GM21786 (cell line): ENCODE data around the gene ITPRIPL1.
"Not testable (repeated sequence)": the region's sequence is repeated elsewhere in the genome, so short reads cannot be mapped to it uniquely, and the experiment has no call there.

Experiments
- ATAC-seq: cut with Tn5 transposase; IDR thresholded peaks from one replicate; pipeline ENCODE4 v1.9.1; 2021; ENCODE audit not compliant: unreplicated experiment

ITPRIPL1 gene, protein sequence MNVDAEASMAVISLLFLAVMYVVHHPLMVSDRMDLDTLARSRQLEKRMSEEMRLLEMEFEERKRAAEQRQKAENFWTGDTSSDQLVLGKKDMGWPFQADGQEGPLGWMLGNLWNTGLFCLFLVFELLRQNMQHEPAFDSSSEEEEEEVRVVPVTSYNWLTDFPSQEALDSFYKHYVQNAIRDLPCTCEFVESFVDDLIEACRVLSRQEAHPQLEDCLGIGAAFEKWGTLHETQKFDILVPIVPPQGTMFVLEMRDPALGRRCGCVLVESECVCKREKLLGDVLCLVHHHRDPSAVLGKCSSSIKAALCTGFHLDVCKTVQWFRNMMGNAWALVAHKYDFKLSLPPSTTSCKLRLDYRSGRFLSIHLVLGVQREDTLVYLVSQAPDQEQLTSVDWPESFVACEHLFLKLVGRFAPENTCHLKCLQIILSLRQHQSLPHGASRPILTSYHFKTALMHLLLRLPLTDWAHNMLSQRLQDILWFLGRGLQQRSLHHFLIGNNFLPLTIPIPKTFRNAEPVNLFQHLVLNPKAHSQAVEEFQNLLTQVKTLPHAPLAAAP

DNA sequence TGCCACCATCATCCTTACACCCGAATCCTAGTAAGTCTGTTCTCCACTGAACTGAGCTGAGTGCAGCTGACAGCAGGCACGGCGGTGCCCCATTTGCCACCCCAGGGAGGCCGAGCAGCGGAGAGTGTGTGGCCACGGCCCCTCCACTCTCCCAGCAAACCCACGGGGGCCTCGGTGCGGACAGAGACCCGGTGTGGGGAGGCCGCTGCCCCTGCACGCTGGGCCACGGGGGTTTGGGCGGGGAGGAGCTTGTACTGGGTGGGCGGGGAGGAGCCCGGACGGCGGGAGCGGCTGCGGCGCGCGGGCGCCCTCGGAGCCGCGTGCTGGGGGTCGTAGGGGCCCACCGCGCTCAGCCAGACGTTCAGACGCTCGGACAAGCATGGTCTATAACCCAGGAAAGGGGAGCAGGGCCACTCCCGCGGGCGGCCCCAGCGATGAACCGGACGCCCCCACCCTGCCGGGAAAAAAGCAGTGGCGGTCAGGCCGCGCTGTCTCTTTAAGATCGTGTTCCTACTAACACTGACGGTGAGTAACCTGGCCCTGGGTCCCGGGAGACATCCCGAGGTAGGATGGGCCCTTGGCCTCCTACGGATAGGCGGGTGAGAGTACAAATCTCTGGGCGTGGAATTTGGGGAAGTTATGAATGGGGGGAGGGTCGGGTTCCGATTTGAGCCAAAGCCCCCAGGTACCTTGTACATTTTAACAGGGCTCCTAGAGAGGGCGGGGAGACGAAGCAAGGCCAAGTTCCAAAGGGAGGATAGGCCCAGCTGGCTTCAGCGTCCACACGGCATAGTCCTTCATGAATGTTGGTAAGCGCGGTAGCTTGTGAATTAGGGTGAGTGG, at the start of gene ITPRIPL1:
Gene ITPRIPL1 (plus strand): TSS at position 277 of the 843 bp plus-strand sequence. CDS start 523 bp downstream, at position 800.
- ATAC-seq = no peak

DNA sequence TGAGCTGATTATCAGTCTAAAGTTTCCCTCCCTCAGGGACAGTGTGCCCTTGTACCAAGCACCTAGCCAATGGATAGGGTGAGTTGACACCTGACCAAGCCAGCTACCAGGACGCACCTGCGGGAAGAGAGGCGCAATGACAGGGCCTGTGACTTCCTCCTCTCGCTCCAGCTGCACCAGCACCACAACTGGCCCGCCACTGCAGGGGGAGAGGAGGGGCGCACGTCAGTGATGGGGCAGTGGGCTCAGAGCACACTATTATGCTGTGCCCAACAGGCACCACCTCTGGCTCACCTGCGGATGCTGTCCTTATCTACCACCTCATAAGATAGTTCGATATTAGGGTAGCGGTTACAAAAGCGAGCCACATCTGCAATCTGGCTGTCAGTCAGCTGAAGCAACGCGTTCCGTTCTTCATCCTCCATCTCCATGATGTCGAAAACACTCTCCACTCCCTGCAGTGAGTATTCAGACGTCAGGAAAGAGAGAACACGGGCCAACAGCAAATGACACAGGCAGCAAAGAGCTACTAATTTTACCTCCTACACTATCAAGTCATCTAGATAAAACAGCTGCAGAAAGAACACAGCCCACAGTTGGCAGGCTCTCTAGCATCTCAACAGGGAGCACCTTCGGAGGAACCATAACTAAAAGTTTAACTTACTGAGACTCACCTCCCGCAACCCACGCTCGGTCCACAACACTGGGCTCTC, 48.2 kb upstream of the ITPRIPL1 start:
- ATAC-seq = no peak

DNA sequence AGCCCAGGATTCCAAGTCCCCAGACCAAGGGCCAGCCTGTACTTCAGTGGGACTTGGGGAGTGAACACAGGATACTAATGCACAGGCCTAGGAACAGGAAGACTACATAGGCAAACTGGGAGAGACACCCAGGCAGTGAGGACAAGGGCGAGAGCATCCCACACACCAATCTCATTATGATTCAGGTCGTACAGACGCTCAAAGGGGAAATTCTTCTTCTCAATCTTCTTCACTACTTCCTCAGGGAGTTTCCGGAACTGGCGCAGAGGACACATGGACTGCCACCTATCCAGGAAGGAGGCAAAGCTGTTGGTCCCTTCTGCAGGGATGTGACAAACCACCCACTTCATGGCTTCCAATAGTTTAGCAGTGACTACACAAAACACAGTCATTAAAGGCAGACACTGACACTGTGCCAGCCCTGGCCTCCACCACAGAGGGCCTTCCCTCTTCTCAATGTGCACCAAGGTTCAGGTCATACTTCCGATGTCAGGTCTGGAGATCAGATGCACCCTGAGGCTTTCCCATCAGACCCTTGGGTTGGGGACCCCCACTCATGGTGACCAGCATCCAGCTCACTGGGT, 37.8 kb upstream of the ITPRIPL1 start:
- ATAC-seq = no peak

DNA sequence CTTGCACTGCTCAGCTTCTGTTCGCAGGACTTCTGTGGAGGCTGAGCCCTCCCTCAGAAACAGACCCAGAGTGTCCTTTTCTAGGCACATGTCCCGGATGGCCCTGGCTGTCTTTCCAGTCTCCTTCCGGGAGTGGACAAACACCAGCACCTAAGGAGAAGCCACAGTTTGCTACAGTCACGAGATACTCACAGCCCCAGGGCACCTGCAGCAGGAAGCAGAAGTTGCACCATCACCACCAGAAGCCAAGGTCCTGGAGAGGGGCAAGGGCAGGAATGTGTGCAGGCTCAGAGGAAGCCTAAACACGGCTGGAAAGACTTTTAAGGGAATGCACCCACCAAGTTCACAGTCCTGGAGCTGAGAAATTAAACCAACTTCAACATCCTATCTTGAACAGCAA, 33.4 kb upstream of the ITPRIPL1 start:
- ATAC-seq = no peak

DNA sequence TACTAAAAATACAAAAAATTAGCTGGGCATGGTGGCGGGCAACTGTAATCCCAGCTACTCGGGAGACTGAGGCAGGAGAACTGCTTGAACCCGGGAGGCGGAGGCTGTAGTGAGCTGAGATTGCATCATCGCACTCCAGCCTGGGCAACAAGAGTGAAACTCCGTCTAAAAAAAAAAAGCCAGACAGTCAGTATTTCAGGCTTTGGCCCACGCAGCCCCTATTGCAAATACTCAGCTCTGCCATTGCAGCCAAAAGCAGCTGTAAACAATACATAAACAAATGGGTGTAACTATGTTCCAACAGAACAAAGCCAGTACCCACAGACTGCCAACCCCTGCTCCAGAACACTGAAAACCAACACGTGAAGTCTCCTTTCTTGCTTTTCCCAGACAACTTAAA, 30.8 kb upstream of the ITPRIPL1 start:
- ATAC-seq = not testable (repeated sequence)

DNA sequence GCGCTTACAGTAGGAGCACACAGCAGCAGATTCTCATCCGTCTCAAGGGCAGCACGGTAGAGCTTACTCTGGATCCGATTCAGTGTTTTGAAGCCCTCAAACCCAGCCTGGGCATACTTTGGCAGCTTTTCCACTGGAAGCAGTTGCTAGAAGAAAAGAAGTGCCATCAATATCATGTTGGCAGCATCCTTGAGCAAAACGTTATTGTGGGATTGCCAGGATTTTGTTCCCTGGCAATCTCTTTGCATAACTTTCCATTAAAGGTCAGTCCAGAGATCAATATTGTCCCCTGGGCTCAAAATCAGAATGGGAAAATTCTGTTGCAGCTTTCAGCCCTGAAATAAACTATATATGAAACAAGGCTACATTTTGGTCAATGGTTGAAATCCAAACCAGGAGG, 28.2 kb upstream of the ITPRIPL1 start:
- no peak for ATAC-seq

DNA sequence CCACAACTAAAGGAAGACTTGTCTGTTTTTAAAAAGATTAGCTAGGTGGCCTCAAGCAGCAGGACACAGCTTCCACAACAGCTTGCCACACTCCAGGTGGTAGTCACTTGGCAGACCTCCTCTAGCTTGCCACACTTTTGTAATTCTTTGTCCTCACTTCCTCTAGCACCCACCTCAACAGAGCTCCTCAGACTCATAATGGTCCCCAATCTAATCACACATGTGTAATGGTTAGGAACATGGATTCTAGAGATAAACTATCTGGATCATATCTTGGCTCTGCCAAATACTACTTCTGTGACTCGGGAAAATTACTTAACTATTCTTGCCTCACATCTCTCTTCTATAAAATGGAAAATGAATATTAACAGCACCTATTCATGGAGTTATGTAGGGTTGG, 23.3 kb upstream of the ITPRIPL1 start:
- ATAC-seq = no peak

DNA sequence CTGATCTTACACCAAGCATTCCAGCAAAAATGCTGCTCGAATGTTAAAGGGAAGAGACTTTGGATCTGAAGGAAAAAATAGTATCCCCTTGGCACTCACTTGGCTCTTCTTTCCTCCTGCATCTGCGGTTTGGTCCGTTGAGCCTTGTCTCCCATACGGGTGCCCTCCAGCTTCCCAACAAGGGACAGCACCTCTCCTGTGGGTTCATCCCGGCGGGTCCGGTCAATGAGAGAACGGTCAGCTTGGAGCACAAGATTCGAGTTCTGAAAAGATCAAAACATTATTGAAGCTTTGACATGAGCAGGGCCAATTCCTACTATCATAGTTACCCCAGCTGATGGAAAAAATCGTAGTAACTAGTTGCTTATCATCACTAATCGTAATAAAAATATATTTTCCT, 20.5 kb upstream of the ITPRIPL1 start:
- no peak for ATAC-seq

DNA sequence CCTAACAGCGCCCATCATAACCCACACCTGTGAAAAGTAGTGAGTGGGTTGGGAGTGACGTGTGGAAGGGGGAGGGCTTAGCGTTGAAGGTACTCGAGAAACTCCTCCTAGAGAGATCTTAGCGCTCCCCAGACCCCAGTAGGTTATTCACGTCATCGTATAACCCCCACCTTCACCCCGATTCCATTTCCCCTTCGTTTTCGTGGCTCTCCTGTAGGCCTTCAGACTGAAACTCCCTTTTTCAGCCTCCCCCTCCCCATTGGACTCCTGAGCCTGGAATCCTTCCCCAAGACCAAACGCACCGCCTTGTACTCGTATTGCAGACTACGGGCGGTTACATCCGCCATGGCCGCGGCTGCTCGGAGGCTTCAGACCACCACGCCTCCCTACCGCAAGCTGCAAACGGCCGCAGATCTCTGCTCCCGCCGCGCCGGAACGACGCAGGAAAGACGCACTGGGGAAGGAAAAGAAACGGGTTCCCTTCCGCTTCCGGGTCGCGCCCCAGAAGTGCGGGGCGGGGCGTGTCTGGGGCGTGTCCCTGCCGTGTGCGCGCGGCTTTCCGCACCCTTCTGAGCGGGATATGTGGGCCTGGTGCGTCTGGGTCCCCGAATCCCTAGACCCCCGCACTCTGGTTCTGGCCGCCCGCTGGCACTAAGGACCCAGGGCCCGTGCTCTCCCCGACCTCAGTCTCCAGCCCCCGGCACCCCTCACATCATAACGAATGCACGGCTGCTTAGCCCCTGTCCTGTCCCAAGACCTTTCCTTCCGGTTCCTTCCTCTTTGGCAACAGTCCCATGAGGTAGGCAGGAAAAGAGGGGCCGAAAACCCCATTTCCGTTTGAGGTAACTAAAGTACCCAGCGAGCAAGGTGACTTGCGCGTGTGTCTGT, 19.8 kb upstream of the ITPRIPL1 start, which contains the start of gene SNRNP200:
Gene SNRNP200 (minus strand): TSS at position 456 of the 888 bp plus-strand sequence. CDS start 109 bp downstream, at position 347.
- ATAC-seq = peak; percentile 93

DNA sequence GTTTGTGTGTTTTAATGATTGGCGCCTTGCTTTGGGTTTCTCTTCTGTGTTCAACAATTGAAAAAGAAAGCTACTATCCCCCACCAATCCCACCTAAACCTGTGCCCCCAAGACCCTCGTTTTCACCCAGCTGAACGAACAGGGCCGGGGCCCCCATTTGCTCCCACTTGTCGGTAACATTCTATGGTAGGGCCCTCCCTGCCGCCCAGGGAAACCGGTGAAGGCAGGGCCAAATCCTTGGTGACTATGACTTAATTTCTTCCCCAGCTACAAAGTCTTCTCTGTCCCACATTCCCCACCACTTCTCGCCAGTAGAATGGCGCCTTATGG, 19.2 kb upstream of the ITPRIPL1 start:
- ATAC-seq = no peak

DNA sequence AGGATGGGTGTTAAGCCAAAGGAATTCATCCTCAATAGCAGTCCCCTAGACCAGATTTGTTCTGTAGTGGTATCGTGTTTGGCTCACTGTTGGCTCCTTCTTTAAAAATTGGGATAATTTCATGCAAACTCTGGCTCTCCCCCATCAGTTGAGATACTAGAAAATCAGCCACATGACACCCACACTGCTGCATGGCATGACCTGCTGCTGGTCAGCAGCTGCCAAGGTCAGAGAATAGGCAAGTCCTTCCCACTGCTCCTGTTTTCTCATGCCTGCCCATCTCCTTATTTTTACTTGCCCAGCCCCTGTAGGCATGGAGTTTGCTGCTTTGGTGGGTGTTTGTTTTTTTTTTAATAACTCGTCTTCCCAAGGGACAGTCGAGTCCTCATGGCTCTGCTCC, 18.7 kb upstream of the ITPRIPL1 start:
- no peak for ATAC-seq

DNA sequence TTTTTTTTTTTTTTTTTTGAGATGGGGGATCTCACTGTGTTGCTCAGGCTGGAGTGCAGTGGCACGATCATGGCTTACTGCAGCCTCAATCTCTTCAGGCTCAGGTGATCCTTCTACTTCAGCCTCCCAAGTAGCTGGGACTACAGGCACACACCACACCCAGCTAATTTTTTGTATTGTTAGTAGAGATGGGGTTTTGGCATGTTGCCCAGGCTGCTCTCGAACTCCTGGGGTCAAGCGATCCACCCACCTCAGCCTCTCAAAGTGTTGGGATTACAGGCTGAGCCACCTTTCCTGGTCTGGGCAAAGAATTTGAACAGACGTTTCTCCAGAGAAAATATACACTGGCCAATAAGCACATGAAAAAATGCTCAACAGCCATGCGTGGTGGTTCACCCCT, 16.9 kb upstream of the ITPRIPL1 start:
- ATAC-seq = no peak

DNA sequence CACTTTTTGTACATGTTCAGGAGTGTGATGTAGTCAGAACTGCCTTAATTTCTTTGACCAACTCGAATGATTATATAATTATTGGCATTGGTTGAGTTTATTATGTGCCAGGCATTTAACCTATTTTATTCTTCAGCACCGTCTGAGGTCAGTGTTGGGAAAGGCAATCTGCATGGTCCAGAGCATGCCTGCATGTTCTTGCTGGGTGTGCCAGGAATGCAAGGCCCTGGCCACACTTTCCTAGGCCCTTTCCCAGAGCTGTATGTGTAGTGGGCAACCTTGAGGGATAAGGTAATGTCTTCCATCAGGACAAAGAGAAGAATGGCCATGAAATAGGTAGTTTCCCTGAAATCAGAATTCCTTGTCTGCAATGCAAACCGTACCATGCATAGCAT, 10.1 kb upstream of the ITPRIPL1 start:
- ATAC-seq = no peak

DNA sequence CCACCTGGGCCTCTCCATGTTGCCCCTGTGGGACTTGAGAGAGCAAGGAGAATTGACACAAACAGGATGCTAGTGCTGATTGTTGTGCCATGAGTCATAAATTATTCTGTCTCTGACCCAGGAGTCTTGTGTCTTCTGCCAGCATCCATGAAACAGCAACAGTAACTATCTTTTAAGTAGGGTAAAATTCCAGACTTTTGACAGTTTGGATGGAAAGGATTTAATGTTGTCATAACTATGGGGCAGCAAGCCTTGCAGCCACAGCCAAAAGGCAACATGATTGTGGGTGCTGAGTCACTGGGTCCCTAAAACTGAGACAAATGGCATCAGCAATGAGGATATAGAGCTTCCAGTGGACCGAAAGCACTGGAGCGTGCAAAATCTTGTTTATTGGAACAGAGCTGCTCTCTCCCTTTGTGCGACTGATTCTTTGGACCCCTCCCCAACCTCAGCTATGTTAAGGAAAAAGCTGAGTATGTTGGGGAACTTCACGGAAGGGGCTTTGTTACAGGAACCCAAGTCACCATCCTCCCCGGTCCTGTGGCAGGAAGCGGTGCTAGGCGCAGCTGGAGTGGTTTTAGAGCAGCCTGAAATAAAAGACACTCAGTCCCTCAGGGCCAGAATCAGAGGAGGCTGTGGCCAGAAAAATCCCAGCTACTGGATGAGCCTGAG, 9.6 kb upstream of the ITPRIPL1 start:
- no peak for ATAC-seq

DNA sequence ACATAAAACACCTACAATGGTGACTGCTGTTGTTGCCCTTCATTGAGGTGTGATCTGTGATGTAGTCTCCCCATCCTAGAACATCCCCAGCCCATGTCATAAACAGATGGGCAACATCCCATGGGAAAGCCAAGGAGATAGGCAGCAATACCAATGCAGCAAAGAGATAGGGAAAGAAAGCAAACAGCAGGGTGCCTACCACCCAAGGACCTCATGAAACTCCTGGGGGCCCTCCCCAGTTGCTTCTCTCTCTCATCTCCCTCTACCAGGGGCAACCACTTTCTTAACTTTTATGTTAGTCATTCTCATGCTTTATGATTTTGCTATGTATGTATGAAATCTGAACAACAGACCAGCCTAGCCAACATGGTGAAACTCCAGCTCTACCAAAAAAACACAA, 8.1 kb upstream of the ITPRIPL1 start:
- ATAC-seq = no peak

DNA sequence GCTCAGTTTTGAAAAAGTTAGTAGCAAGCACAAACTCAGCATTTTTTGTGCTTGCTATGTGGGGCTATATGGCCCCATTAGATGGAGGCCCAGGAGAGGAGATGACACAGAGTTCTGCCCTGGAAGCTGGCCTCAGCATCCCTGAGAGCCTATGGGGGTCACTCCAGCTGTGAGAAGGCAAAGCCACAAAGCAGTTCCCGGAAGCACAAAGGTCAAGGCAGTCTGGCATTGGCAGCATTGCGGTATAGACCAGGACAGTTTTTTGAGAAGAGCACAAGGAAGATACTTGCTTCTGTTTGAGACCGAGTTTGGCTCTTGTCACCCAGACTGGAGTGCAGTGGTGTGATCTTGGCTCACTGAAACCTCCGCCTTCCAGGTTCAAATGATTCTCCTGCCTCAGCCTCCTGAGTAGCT, 7.5 kb upstream of the ITPRIPL1 start:
- no peak for ATAC-seq

DNA sequence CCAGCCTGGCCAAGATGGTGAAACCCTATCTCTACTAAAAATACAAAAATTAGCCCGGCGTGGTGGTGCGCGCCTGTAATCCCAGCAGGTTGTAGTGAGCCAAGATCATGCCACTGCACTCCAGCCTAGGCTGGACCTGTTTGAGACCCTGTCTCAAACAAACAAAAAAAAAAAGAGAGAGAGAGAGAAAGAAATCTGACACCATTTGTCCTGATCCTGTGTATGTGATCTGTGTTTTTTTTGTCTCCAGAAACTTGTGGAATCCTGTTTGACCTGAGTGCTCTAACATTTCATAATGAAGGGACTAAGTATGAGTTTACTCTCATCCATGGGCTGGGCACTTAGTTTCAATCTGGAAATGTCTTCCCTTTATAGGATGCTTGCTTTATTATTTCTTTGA, 6.4 kb upstream of the ITPRIPL1 start:
- ATAC-seq = no peak

DNA sequence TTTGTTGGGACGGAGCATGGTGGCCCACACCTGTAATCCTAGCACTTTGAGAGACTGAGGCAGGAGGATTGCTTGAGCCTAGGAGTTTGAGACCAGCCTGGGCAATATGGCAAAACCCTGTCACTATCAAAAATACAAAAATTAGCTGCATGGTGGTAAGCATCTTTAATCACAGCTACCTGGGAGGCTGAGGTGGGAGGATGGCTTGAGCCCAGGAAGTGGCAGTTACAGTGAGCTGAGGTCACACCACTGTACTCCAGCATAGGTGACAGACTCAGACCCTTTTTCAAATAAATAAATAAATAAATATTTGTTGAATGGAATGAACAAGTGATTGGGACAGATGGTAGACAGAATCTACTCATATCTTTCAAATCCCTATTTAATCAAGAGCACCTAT, 5.7 kb upstream of the ITPRIPL1 start:
- no peak for ATAC-seq

DNA sequence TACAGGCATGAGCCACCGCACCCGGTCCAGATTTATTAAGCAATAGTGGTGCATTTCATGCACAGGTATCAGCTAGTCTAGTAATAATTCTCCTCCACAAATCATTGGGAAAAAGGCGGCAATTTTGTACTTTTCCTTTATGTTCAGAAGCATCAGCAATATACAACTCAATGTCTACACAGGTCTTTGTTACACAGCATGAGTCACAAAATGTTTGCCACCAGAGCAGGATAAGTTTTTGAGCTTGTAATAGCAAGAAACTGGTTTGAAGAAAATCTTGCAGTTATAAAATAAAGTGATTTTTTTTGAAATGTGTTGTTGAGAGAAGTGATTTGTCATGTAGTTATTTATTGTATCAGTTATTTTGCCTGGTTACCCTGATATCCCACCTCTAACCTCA, 4.8 kb upstream of the ITPRIPL1 start:
- no peak for ATAC-seq
